Vagina (tissue), 2 donors: ENCODE measurements around the gene ADAP1.

Experiments used
- CTCF ChIP-seq, 3 experiments: fragments of 450-650 bp in 2 of 3; fragments of 200-600 bp in 1 of 3; sonication (generic) in 1 of 3; IDR thresholded peaks; one replicate each; pipeline ENCODE4 v1.5.1; 2017 to 2019; ENCODE audit warnings: antibody characterized with exemption in 3 of 3, mild to moderate bottlenecking in 2 of 3, moderate library complexity in 2 of 3
- POLR2A ChIP-seq, 2 donors: fragments of 450-650 bp; IDR thresholded peaks; one replicate each; pipeline ENCODE4 v1.6.1; 2017; ENCODE audit warnings: antibody characterized with exemption in 2 of 2, mild to moderate bottlenecking in 2 of 2, moderate library complexity in 2 of 2
- POLR2AphosphoS5 ChIP-seq, 2 donors: sonication (generic); formaldehyde crosslinking; IDR thresholded peaks; one replicate each; pipeline ENCODE4 v1.9.0; 2017; ENCODE audit warnings: antibody characterized with exemption in 2 of 2, mild to moderate bottlenecking in 2 of 2, low read depth in 1 of 2; ENCODE audit not compliant: insufficient read depth in 1 of 2

DNA sequence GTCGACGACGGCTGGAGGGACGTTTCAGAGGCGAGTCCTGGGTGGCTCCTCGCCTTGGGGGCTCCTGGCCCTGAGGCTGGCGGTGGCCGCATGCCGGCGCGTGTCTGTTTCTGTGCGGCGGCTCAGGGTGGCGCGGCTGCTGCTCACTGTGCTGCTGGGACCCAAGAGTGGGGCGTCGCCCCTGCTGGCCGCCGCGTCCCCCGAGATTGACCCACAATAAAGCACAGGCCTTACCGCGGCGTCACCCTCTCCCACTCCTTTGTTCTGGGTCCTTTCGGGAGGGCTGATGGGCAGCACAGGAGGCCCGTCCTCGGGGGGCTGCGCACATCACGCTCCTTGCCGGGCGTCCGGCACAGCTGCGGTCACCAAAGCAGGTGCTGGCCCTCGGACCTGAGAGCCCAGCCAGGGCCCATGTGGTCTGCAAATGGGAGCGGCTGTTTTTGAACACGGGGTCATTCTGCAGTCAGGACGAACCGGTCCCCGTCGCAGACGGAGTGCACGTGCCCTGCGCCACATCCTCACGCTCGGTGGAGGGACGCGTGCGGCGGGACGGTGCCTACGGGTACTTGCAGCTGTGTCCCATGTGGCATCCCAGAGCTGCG is 58.9 kb downstream of the ADAP1 start:
- TF ChIP-seq CTCF (IDR thresholded peaks at IDR 0.05): no peak
- TF ChIP-seq POLR2A (IDR thresholded peaks at IDR 0.05): no peak
- TF ChIP-seq POLR2AphosphoS5 (IDR thresholded peaks at IDR 0.05; ENCODE audit: insufficient read depth in 1 of 2, low read depth in 1 of 2): no peak
